HG03575 (cell line): ENCODE results near the gene CDC42EP2.

Experiments used
- ATAC-seq: cut with Tn5 transposase; IDR thresholded peaks from one replicate; pipeline ENCODE4 v1.9.1; 2021; ENCODE audit not compliant: unreplicated experiment, insufficient number of reproducible peaks, low FRiP score; ENCODE audit errors: extremely low read depth

Gene CDC42EP2, protein sequence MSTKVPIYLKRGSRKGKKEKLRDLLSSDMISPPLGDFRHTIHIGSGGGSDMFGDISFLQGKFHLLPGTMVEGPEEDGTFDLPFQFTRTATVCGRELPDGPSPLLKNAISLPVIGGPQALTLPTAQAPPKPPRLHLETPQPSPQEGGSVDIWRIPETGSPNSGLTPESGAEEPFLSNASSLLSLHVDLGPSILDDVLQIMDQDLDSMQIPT

GRCh38 chr11:65314501-65315203 lies at the start of gene CDC42EP2:
CDC42EP2 (plus strand) TSS chr11:65314866; CDS start chr11:65320899, 6,033 bp downstream.
- ATAC-seq: no peak

DNA sequence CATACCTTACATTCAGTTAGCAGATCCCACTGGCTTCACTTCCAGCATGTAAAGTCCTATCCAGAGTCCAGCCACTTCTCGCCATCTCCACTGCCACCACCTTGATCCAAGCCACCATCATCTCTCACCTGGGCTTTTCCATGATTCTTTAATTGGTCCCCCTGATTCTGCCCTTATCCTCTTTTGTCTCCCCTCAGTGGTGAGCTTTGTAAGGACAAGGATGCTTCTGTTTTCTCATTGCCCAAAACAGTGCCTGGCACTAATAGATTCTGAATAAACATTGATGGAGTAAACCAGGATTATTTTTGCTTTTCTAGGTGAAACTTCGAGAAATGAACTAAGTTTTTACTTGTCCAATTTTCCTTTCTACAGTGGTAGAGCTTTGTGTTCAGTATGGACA lies 48.5 kb upstream of the CDC42EP2 start:
- no peak for ATAC-seq

DNA sequence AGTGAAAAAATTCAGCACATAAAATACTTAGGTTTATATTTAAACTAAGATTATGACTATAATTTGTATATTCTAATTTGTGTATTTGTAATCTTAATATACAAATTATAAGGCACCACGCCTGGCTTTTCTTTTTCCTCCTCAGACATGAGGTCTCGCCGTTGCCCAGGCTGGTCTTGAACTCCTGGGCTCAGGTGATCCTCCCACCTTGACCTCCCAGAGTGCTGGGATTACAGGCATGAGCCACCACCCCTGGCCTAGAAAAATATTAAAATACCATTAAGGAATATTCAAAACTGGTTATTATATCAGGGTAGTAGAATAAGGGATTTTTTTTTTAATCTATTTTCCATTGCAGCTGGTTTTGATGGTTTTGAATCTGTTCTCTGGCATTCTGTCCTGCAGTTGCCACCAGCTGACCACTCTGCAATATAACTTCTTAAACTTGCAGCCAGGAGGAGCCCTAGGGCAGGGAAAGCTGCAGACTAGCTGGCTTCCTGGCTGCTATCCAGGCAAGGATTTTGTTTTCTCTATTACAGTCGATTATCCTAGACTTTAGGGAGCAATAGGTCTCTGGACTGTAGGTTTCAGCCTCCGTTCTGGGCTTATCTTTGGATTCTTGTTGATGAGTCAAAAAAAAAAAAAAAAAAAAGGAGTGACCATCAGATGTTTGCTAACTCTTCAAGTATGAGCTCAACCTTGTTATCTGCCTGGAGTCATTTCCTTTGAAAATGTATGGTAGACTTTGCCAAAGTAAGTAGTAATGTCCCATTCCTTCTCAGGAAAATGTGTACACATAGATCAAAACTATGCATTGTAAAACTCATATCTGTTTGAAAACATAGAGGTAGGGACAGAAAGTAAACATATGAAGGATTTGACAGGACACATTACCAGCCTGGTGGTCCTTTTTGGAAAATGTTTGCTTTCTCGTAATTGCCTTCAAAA lies 39.7 kb upstream of the CDC42EP2 start:
- ATAC-seq: no peak

GRCh38 chr11:65275906-65276305 lies 38.8 kb upstream of the CDC42EP2 start:
- ATAC-seq: no peak

GRCh38 chr11:65277631-65278277 lies 36.9 kb upstream of the CDC42EP2 start:
- ATAC-seq: no peak

GRCh38 chr11:65278356-65278755 lies 36.3 kb upstream of the CDC42EP2 start:
- no peak for ATAC-seq

DNA sequence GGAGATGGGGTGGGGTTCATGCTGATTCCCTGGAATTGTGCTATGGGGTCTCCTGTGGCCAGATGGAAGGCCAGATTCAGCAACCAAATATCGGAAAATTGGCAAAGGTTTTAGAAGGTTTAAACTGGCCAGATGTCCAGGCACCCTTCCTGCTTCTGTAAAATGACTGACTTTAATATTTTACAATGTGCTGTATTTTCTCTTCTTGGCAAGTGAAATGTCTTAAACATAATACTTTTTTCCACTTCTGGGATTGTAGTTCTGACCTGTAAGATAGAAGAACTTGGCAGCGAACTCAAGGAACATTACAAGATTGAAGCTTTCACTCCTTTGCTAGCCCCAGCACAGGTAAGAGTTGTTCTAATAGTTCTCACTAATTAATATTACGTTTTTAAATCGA lies 35.4 kb upstream of the CDC42EP2 start:
- no peak for ATAC-seq

DNA sequence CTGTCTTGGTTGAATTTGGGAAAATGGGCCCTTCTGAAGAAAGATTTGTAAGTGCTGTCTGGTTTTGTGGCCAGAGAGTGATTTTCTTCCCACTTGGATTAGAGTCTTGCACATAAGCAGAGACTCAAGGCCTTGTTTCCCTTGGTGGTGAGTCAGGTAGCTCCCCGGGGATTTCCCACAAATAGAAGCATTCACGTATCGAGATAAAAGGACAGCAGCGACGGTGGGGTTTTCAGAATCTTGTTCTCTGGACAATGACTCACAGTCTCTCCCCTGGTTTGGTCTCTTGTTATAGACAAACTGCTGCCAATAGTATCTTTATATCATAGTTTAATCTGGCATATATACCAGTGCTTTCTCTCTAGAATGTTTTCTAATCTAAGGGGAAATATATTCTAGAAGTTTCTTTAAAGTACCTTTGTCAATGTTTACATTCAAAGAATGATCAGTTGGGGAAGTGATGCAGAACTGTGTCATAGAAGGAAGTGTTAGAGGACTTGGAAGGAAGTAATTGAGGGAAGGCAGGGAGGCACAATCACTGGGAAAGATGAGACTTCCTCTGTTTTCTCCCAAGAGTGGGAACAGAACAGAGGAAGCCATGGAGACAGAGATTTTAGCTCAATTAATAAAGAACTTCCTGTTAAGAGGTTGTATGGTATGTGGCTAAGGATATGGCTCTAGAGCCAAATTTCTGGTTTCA lies 34.8 kb upstream of the CDC42EP2 start:
- ATAC-seq: no peak

DNA sequence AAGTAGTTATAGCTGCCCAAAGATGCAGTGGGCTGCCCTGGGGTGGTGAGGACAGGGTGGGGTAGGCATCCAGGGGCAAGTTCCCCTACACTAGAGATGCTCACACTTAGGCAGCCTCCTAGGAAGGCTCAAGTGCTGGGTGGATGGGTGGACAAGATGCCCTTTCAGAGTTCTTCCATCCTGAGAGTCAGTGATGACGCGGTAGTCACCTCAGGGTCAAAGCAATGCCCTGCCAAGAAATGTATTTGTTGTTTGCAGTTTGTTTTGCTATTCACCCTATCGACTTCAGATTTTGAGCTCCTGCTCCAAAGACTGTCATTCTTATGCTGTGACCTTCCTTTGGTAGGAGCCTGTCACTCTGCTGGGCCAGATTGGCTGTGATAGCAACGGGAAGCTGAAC lies 34.0 kb upstream of the CDC42EP2 start:
- no peak for ATAC-seq

GRCh38 chr11:65286686-65287085 lies 28.0 kb upstream of the CDC42EP2 start:
- no peak for ATAC-seq

DNA sequence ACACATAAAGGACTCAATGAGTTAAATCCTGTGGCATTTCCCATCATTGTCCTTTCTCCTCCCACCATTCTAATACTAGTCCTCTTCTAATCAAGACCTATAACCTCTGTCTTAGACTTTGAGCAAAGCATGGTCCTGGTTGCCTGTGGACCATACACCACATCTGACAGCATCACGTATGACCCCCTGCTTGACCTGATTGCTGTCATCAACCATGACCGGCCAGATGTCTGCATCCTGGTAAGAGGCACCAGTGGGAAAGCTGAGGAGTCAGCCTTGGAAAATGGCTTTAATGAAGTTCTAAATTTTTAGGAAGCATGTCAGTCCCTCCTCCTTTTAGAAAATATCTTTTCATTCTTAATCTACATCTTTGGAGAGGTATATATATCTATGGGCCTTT lies 27.1 kb upstream of the CDC42EP2 start:
- ATAC-seq: no peak

DNA sequence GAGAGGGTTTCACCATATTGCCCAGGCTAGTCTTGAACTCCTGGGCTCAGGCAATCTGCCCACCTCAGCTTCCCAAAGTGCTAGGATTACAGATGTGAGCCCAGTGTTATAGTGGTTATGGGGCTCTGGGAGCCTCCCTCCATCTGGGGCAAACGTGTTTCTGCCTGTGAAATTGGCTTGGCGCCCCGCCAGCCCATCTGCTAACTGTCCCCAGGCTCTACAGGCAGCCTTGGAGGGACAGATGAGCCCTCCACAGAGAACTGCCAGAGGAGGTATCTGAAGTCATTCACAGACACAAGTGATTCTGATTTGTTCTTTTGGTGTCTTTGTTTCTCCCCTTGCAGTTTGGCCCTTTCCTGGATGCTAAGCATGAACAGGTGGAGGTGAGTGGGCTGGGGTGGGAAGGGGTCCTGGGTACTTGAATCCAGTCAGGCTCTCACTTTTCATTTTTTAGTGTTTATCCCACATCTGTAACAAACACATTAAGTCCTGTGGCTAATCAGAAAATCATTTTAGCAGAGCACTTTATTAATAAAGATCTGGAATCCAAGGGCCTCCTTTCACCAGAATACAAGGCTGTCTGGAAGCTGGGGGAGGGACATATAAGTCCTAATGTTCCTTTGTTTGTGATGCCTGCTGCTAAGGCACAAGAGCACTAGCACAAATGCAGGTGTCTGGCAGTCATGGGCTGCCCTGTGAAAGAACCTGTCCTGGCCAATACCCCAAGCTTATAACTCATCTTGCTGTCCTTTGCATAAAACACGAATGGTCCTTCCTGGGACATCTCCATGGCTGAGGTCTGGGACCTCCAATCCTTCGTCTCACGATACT lies 25.7 kb upstream of the CDC42EP2 start:
- no peak for ATAC-seq

GRCh38 chr11:65290448-65291165 lies 24.1 kb upstream of the CDC42EP2 start:
- no peak for ATAC-seq

- no peak for ATAC-seq
Observed at GRCh38 chr11:65291613-65292012, 23.1 kb upstream of the CDC42EP2 start.

GRCh38 chr11:65292890-65293289 lies 21.8 kb upstream of the CDC42EP2 start:
- ATAC-seq: no peak

- no peak for ATAC-seq
Observed at GRCh38 chr11:65293909-65294381, 20.7 kb upstream of the CDC42EP2 start.

DNA sequence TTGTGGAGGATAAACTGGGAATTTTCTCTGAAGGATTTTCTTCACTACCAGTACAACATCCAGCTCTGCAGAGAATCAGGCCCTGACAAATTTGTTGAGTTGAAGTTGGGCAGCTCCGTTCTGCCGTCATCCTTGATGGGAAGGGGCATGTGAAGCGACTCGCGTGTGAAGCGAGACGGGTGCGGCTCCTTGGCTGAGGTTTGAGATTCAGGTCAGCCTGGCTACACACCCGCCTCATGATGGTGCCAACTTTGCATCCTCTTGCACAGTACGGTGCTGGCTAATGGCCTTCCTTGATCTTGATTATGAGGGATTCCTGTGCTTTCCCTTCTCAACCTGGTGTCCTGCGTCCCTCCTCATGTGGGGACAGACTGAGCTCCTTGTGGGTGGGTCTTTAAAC lies 19.7 kb upstream of the CDC42EP2 start:
- no peak for ATAC-seq
